Ishikawa (cell line): ENCODE data around the gene DIP2A.

Experiments used
- CEBPB ChIP-seq: IDR thresholded peaks from 2 replicates; pipeline ENCODE4 v1.6.1; 2012
- CREB1 ChIP-seq: IDR thresholded peaks from 2 replicates; pipeline ENCODE4 v1.6.1; 2012; ENCODE audit warnings: low read depth
- EGR1 ChIP-seq: IDR thresholded peaks from 2 replicates; pipeline ENCODE4 v1.6.1; 2012
- EP300 ChIP-seq: IDR thresholded peaks from 2 replicates; pipeline ENCODE4 v1.6.1; 2012; ENCODE audit warnings: borderline replicate concordance
- FOXM1 ChIP-seq: IDR thresholded peaks from 2 replicates; pipeline ENCODE4 v1.6.1; 2012; ENCODE audit warnings: low read depth, borderline replicate concordance
- MAX ChIP-seq: IDR thresholded peaks from 2 replicates; pipeline ENCODE4 v1.6.1; 2012
- NFIC ChIP-seq: IDR thresholded peaks from 2 replicates; pipeline ENCODE4 v1.6.1; 2012
- RAD21 ChIP-seq: IDR thresholded peaks from 2 replicates; pipeline ENCODE4 v1.6.1; 2012; ENCODE audit warnings: low read depth
- REST ChIP-seq: IDR thresholded peaks from 2 replicates; pipeline ENCODE4 v1.6.1; 2012; ENCODE audit warnings: low read depth, mild to moderate bottlenecking
- TAF1 ChIP-seq: IDR thresholded peaks from 2 replicates; pipeline ENCODE4 v1.6.1; 2012; ENCODE audit warnings: low read depth, mild to moderate bottlenecking
- TCF12 ChIP-seq: IDR thresholded peaks from 2 replicates; pipeline ENCODE4 v1.6.1; 2012; ENCODE audit warnings: low read depth
- TEAD4 ChIP-seq: IDR thresholded peaks from 2 replicates; pipeline ENCODE4 v1.6.1; 2012
- USF1 ChIP-seq: IDR thresholded peaks from 2 replicates; pipeline ENCODE4 v1.6.1; 2012
- YY1 ChIP-seq: IDR thresholded peaks from 2 replicates; pipeline ENCODE4 v1.6.1; 2012; ENCODE audit warnings: low read depth
- ZBTB7A ChIP-seq: IDR thresholded peaks from 2 replicates; pipeline ENCODE4 v1.6.1; 2012; ENCODE audit warnings: low read depth

DIP2A gene

GRCh38 chr21:46486481-46487126 is 27.9 kb downstream of the DIP2A start:
- TF ChIP-seq NFIC (no peak), RAD21 (no peak), CREB1 (no peak), MAX (no peak), REST (no peak), USF1 (no peak), FOXM1 (no peak), EGR1 (no peak), ZBTB7A (no peak), TEAD4 (no peak), EP300 (no peak), TCF12 (no peak)

- no peak for TF ChIP-seq REST
- no peak for TF ChIP-seq FOXM1
- TF ChIP-seq TAF1 = no peak
- no peak for TF ChIP-seq USF1
- no peak for TF ChIP-seq EGR1
- TF ChIP-seq YY1 = no peak
- no peak for TF ChIP-seq TEAD4
- no peak for TF ChIP-seq RAD21
- no peak for TF ChIP-seq CEBPB
- no peak for TF ChIP-seq CREB1
- no peak for TF ChIP-seq ZBTB7A
- TF ChIP-seq MAX = no peak
- no peak for TF ChIP-seq TCF12
- no peak for TF ChIP-seq NFIC
- TF ChIP-seq EP300 = no peak
These were observed 30.5 kb downstream of the DIP2A start for GRCh38 chr21:46489162-46489663.

- TF ChIP-seq ZBTB7A = no peak
- TF ChIP-seq TEAD4 = no peak
- TF ChIP-seq USF1 = no peak
- no peak for TF ChIP-seq YY1
- TF ChIP-seq MAX = no peak
- no peak for TF ChIP-seq NFIC
- no peak for TF ChIP-seq CEBPB
- no peak for TF ChIP-seq CREB1
- no peak for TF ChIP-seq TCF12
- no peak for TF ChIP-seq TAF1
- no peak for TF ChIP-seq EGR1
- no peak for TF ChIP-seq FOXM1
- TF ChIP-seq RAD21 = no peak
- no peak for TF ChIP-seq EP300
- TF ChIP-seq REST = no peak
These were observed 31.1 kb downstream of the DIP2A start for GRCh38 chr21:46489800-46490199.

- TF ChIP-seq FOXM1 = no peak
These were observed 32.9 kb downstream of the DIP2A start for GRCh38 chr21:46491553-46491952.
